ENCODE data around the gene INPP5A. TPM values are rescaled to one million over a fixed set of nuclear protein-coding genes. Genes with fewer than 3 reads are reported as not detected.

The INPP5A gene
- total RNA-seq, 2 donors from 2014 or later, result 11.0 to 14.9 TPM

- no peaks in the 10 kb centered on the region for H3K27me3 Mint-ChIP-seq (ENCODE audit: low read depth)
- H3K4me1 Mint-ChIP-seq (ENCODE audit: low read depth), result no peaks in the 10 kb centered on the region
- peaks cover 0 to 1% of the 10 kb centered on the region in 2 donors for H3K36me3 Mint-ChIP-seq (ENCODE audit: insufficient read depth in 2 of 2)
- peaks cover 1% of the 10 kb centered on the region in 2 donors for H3K9me3 Mint-ChIP-seq
- H3K4me3 Mint-ChIP-seq, result no peak overlapping the region
- H3K27ac Mint-ChIP-seq, result no peak overlapping the region
- ATAC-seq (replicated peaks in 1 of 2) (no peak), DNase-seq (no peak)
Measured at GRCh38 chr10:132508581-132509443, 28.8 kb upstream of the INPP5A start.

GRCh38 chr10:132509506-132510173 lies 27.9 kb upstream of the INPP5A start:
- Mint-ChIP-seq H3K36me3 (ENCODE audit: insufficient read depth in 2 of 2) (peaks cover 0 to 1% of the 10 kb centered on the region in 2 donors), H3K27ac (no peak overlapping the region), H3K9me3 (peaks cover 1% of the 10 kb centered on the region in 2 donors), H3K27me3 (ENCODE audit: low read depth) (no peaks in the 10 kb centered on the region), H3K4me1 (ENCODE audit: low read depth) (no peaks in the 10 kb centered on the region), H3K4me3 (no peak overlapping the region)
- ATAC-seq (replicated peaks in 1 of 2), result no peak
- DNase-seq, result no peak

DNA sequence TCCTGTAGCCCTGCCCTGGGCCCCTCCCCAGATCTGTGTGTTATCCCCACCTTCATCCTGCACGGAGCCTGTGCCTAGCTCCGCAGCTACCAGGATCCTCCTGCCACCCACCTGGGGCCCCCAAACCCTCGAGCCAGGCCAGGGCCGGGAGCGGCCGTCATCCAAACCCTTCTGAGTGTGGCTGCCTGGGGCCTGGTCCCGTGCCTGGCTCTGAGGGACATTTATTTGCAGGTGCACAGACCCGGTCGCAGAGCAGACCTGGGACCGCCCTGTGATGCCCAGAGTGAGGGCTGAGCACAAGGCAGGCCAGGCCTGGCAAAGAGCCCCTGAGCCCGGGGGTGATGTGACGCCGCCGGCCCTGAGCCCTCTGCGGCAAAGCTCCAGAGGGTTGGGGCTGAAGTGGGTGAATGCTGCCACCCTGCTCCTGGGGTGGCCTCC lies 27.4 kb upstream of the INPP5A start:
- Mint-ChIP-seq H3K4me3 (no peak overlapping the region), H3K4me1 (ENCODE audit: low read depth) (no peaks in the 10 kb centered on the region), H3K27me3 (ENCODE audit: low read depth) (no peaks in the 10 kb centered on the region), H3K27ac (no peak overlapping the region), H3K9me3 (peaks cover 1% of the 10 kb centered on the region in 2 donors), H3K36me3 (ENCODE audit: insufficient read depth in 2 of 2) (peaks cover 0 to 1% of the 10 kb centered on the region in 2 donors)
- DNase-seq, result no peak
- ATAC-seq (replicated peaks in 1 of 2), result no peak

GRCh38 chr10:132511121-132512051 lies 26.2 kb upstream of the INPP5A start:
- H3K4me3 Mint-ChIP-seq, result no peak overlapping the region
- H3K27me3 Mint-ChIP-seq (ENCODE audit: low read depth), result no peaks in the 10 kb centered on the region
- DNase-seq, result no peak
- no peak overlapping the region for H3K27ac Mint-ChIP-seq
- ATAC-seq (replicated peaks in 1 of 2), result no peak
- peaks cover 0 to 1% of the 10 kb centered on the region in 2 donors for H3K36me3 Mint-ChIP-seq (ENCODE audit: insufficient read depth in 2 of 2)
- no peaks in the 10 kb centered on the region for H3K4me1 Mint-ChIP-seq (ENCODE audit: low read depth)
- peaks cover 1% of the 10 kb centered on the region in 2 donors for H3K9me3 Mint-ChIP-seq

DNA sequence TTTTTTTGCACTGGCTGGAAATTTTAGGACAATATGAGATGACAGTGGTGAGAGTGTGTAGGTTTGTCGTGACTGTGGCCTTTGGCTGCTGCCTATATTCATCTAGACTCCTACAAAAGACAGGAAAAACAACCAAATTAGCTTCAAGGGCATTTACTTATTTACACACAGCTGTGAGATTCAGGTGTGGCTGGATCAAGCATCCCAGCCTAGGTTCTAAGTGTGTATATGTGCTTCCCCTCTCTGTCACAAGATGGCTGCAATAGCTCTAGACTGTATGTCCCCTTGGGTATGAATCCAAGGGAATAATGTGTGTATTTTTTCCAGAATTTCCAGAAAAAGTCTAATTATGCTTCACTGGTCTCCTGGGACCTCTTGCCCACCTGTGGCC lies 25.5 kb upstream of the INPP5A start:
- no peak for DNase-seq
- H3K27ac Mint-ChIP-seq, result no peak overlapping the region
- H3K27me3 Mint-ChIP-seq (ENCODE audit: low read depth), result no peaks in the 10 kb centered on the region
- H3K36me3 Mint-ChIP-seq (ENCODE audit: insufficient read depth in 2 of 2), result peaks cover 0 to 1% of the 10 kb centered on the region in 2 donors
- H3K4me3 Mint-ChIP-seq, result no peak overlapping the region
- H3K9me3 Mint-ChIP-seq, result peaks cover 1% of the 10 kb centered on the region in 2 donors
- H3K4me1 Mint-ChIP-seq (ENCODE audit: low read depth), result no peaks in the 10 kb centered on the region
- ATAC-seq (replicated peaks in 1 of 2), result no peak

DNA sequence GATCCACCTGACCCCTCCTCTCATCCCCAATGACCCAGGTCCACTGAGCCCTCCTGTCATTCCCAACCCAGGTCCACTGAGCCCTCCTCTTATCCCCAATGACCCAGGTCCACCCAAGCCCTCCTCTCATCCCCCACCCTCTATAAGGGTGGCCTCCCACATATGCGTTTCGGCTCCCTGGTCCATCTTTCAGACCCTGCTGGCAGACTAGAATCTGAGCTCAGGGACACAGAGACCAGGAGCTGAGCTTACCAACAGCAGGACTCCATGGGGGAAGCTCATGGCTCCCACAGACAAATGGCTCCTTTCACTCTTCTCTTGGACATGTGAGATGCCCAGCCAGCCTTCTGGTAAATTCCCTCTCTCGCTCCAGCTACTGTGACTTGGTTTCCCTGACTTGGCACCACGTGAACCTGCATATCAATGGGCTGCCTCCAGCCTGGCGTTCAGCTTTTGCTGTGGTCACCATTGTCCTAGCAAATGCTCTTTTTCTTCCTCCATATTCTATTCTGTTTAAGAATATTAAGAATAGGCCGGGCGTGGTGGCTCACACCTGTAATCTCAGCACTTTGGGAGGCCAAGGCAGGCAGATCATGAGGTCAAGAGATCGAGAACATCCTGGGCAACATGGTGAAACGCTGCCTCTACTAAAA lies 24.8 kb upstream of the INPP5A start:
- H3K4me1 Mint-ChIP-seq (ENCODE audit: low read depth), result no peaks in the 10 kb centered on the region
- no peaks in the 10 kb centered on the region for H3K27me3 Mint-ChIP-seq (ENCODE audit: low read depth)
- H3K4me3 Mint-ChIP-seq, result no peak overlapping the region
- ATAC-seq (replicated peaks in 1 of 2), result no peak
- H3K9me3 Mint-ChIP-seq, result peaks cover 1% of the 10 kb centered on the region in 2 donors
- no peak for DNase-seq
- H3K36me3 Mint-ChIP-seq (ENCODE audit: insufficient read depth in 2 of 2), result peaks cover 0 to 1% of the 10 kb centered on the region in 2 donors
- H3K27ac Mint-ChIP-seq, result no peak overlapping the region

DNA sequence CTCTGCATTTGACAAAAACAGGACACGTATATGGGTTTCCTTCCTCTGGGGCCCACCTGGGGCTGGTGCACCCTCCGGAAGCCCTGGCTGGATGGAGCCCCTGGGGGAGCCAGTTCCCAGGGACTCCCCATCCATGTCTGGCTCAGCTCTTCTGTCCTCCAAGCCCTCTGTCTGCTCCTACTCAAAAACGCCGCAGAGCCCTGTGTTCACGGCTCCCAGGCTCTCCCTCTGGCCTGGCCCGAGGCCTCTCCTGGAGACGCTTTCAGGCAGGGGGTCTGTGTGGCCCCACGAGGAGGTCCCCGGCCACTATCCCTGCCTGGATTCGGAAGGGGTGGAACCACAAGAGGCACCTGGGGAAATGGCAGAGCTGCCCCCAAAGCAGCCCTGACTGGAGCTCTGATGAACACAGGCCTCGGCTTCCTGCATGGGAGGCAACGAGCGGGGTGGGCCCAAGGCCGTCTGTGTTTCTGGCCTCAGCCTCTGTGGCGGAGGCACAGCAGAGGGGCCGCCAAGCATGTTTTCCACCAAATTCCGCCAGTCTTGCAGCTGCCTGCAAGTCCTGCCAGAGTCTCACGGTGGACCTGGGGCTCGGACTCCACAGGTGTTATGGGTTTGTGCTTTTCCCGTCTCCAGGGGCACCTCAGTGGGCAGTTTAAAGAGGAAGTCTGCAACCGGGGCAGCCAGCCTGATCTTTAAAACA lies 22.6 kb upstream of the INPP5A start:
- no peak for DNase-seq
- peaks cover 0 to 1% of the 10 kb centered on the region in 2 donors for H3K36me3 Mint-ChIP-seq (ENCODE audit: insufficient read depth in 2 of 2)
- H3K9me3 Mint-ChIP-seq, result peaks cover 1% of the 10 kb centered on the region in 2 donors
- H3K4me3 Mint-ChIP-seq, result no peak overlapping the region
- H3K27ac Mint-ChIP-seq, result no peak overlapping the region
- ATAC-seq (replicated peaks in 1 of 2), result no peak
- H3K27me3 Mint-ChIP-seq (ENCODE audit: low read depth), result no peaks in the 10 kb centered on the region
- H3K4me1 Mint-ChIP-seq (ENCODE audit: low read depth), result no peaks in the 10 kb centered on the region

DNA sequence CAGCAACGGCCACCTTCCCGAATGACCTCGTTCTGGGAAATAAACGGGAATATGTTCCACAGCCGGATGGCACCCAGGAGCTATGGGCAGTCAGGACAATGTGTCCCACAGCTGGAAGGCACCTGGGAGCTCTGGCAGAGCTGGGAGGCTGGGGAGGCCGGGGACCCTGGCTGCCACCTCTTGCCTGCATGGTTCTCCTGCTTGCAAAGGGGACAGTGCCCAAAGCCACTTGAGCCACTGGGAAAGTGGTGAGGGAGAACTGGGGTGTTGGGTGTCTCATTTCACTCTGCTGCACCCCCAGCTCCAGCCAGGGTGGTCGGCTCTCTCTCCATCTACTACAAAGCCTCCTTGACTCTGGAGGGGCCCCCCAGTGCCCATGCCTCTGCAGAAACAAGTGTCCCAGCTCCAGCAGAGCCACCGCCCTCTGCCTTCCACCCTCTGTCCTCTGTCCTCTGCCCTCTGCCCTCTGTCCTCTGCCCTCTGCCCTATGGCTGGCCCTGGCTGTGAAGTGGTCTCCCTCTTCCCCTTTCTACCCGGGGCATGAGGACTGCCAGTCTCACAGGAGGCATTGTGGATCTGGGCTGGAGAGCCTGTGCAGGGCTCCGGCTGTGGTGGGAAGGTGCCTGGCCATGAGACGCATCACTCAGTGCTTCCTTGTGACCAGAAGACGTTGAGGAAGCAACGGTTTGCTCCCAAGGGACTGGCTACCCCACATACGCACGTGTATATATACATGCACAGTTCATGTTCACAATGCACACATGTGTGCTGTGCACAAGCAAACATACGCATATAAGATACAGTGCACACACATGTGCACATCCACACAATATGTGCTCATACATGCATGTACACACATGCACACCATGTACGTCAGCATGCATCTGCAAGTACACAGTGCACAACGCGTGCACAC lies 21.5 kb upstream of the INPP5A start:
- Mint-ChIP-seq H3K4me3 (no peak overlapping the region), H3K36me3 (ENCODE audit: insufficient read depth in 2 of 2) (peaks cover 0 to 1% of the 10 kb centered on the region in 2 donors), H3K4me1 (ENCODE audit: low read depth) (no peaks in the 10 kb centered on the region), H3K27me3 (ENCODE audit: low read depth) (no peaks in the 10 kb centered on the region), H3K27ac (no peak overlapping the region), H3K9me3 (peaks cover 1% of the 10 kb centered on the region in 2 donors)
- DNase-seq, result no peak
- no peak for ATAC-seq (replicated peaks in 1 of 2)

DNA sequence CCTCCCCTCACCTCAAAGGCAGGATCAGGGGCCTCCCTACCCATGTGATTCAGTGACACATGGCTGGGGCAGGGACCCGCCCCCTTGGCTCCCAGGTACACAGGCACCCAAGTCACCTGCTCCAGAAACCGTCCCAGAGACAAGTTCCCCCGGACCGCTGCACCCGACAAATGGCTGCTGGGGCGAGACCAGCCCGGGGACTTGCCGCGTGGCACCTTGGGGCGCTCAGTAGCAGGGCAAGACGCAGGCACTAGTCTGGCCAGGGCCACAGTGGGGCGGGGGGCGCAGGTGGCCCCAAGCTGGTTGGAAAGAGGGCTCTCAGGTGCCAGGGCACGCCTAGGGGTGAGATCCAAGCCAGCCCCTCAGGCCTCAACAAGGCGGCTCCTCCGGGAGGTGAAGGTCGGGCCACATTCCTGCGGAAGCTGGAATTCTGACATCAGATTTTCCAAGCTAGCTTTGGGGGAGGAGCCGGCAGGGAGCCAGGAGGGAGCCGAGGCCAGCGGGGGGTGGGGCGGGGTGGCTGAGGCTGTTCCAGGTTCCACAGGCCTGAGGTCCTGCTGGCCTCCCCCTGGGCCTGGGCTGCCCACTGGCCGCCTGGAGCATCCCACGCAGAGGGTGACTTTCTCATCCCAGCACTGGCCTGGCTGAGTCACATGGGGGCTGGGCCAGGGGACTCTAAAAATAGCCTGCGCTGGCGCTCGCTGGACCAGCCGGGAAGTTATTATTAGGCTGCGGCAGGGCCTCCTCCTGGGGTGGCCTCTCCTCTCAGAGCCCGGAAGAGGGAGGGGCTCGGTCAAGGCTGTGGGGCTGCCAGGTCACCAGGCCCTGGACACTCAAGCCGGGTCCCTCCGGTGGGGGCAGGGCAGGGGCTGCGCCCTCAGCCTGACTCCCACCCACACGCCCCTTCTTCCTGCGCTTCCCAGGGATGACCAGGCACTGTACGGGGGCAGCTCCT lies 20.5 kb upstream of the INPP5A start:
- ATAC-seq (replicated peaks in 1 of 2), result no peak
- Mint-ChIP-seq H3K9me3 (peaks cover 1% of the 10 kb centered on the region in 2 donors), H3K4me3 (no peak overlapping the region), H3K4me1 (ENCODE audit: low read depth) (no peaks in the 10 kb centered on the region), H3K27me3 (ENCODE audit: low read depth) (no peaks in the 10 kb centered on the region), H3K36me3 (ENCODE audit: insufficient read depth in 2 of 2) (peaks cover 0 to 1% of the 10 kb centered on the region in 2 donors), H3K27ac (no peak overlapping the region)
- no peak for DNase-seq

- ATAC-seq (replicated peaks in 1 of 2) (no peak), DNase-seq (no peak)
- Mint-ChIP-seq H3K9me3 (no peaks in the 10 kb centered on the region), H3K4me3 (no peak overlapping the region), H3K27me3 (ENCODE audit: low read depth) (no peaks in the 10 kb centered on the region), H3K27ac (no peak overlapping the region), H3K36me3 (ENCODE audit: insufficient read depth in 2 of 2) (peaks cover 0 to 1% of the 10 kb centered on the region in 2 donors), H3K4me1 (ENCODE audit: low read depth) (no peaks in the 10 kb centered on the region)
Measured at GRCh38 chr10:132517951-132518521, 19.6 kb upstream of the INPP5A start.
